GM23248 (cell line): ENCODE results near the gene FKBP6. TPM values are rescaled to one million over a fixed set of nuclear protein-coding genes. Genes with fewer than 3 reads are reported as not detected.
"Not testable (repeated sequence)": the region's sequence is repeated elsewhere in the genome, so short reads cannot be mapped to it uniquely, and the experiment has no call there.

Source experiments
- DNase-seq: peaks from one replicate; pipeline ENCODE4 v3.0.0-alpha.2; 2015
- H2AFZ ChIP-seq: fragments of 200-600 bp; sonication (generic); 2 replicates; pipeline ENCODE4 v1.6.1; 2016; ENCODE audit warnings: antibody characterized with exemption
- H3F3A ChIP-seq: fragments of 200-600 bp; sonication (generic); 2 replicates; pipeline ENCODE4 v1.6.1; 2016; ENCODE audit warnings: mild to moderate bottlenecking, antibody characterized with exemption, mixed run types; ENCODE audit not compliant: insufficient read depth
- H3K27ac ChIP-seq: fragments of 200-600 bp; sonication (generic); 2 replicates; pipeline ENCODE4 v1.5.1; 2016; ENCODE audit warnings: mild to moderate bottlenecking
- H3K27me3 ChIP-seq: fragments of 200-600 bp; sonication (generic); replicated peaks from 2 replicates; pipeline ENCODE4 v1.6.1; 2016; ENCODE audit warnings: mild to moderate bottlenecking; ENCODE audit not compliant: insufficient read depth
- H3K36me3 ChIP-seq: fragments of 200-600 bp; sonication (generic); 2 replicates; pipeline ENCODE4 v1.6.1; 2016; ENCODE audit warnings: low read depth, mild to moderate bottlenecking
- H3K4me1 ChIP-seq: fragments of 200-600 bp; sonication (generic); 2 replicates; pipeline ENCODE4 v1.6.1; 2016; ENCODE audit warnings: mild to moderate bottlenecking; ENCODE audit not compliant: insufficient read depth
- H3K4me2 ChIP-seq: fragments of 200-600 bp; sonication (generic); one replicate; pipeline ENCODE4 v1.6.1; 2016; ENCODE audit warnings: mild to moderate bottlenecking; ENCODE audit not compliant: unreplicated experiment
- H3K4me3 ChIP-seq: fragments of 200-600 bp; sonication (generic); 2 replicates; pipeline ENCODE4 v1.5.1; 2016; ENCODE audit warnings: mild to moderate bottlenecking
- H3K79me2 ChIP-seq: fragments of 200-600 bp; sonication (generic); 2 replicates; pipeline ENCODE4 v1.6.1; 2016; ENCODE audit warnings: mild to moderate bottlenecking; ENCODE audit not compliant: insufficient read depth
- H3K9ac ChIP-seq: fragments of 200-600 bp; sonication (generic); 2 replicates; pipeline ENCODE4 v1.6.1; 2016; ENCODE audit warnings: mild to moderate bottlenecking
- H3K9me2 ChIP-seq: fragments of 200-600 bp; sonication (generic); 2 replicates; pipeline ENCODE4 v1.6.1; 2016; ENCODE audit warnings: mixed run types, mild to moderate bottlenecking, moderate library complexity; ENCODE audit not compliant: insufficient read depth
- H3K9me3 ChIP-seq: fragments of 200-600 bp; sonication (generic); one replicate; pipeline ENCODE4 v1.6.1; 2017; ENCODE audit warnings: low read depth
- H4K20me1 ChIP-seq: fragments of 200-600 bp; sonication (generic); 2 replicates; pipeline ENCODE4 v1.6.0; 2016; ENCODE audit not compliant: insufficient read depth
- EZH2 ChIP-seq: fragments of 200-600 bp; sonication (generic); IDR thresholded peaks from 2 replicates; pipeline ENCODE4 v1.6.1; 2018; ENCODE audit warnings: antibody characterized with exemption, mild to moderate bottlenecking; ENCODE audit not compliant: insufficient read depth, poor library complexity, severe bottlenecking
- EZH2phosphoT487 ChIP-seq: fragments of 200-600 bp; sonication (generic); IDR thresholded peaks from 2 replicates; pipeline ENCODE4 v1.6.1; 2018; ENCODE audit warnings: antibody characterized with exemption, moderate library complexity, mild to moderate bottlenecking, low read depth; ENCODE audit not compliant: insufficient read depth
- whole genome bisulfite sequencing, 2 experiments: methylation state at CpG; one replicate each; pipeline ENCODE4 v1.1.6; 2015 to 2017; ENCODE audit warnings: low lambda C conversion rate in 2 of 2, low coverage in 1 of 2; ENCODE audit errors: missing lambda C conversion rate in 2 of 2; 5-methylcytosine and 5-hydroxymethylcytosine counted together
- in situ Hi-C: fragments of 300-500 bp; cut with MboI; formaldehyde crosslinking; loops from 2 replicates; pipeline ENCODE4 v1.15.0; 2020
- polyA plus RNA-seq: library from polyadenylated mRNA; unstranded; fragments of >200 nt; fragmentation: Nextera tagmentation; extraction: Ambion mirVana; gene quantifications from 2 replicates; pipeline ENCODE4 v1.2.1, GENCODE V29; 2016
- total RNA-seq: library from RNA; depleted of rRNA; stranded (reverse); fragments of >200 nt; shearing (Covaris generic); gene quantifications from 2 replicates; pipeline ENCODE4 v1.2.3, GENCODE V29; 2014

The FKBP6 gene
- total and polyA plus RNA-seq, 2 experiments from 2014 or later: not detected

GRCh38 chr7:73324081-73324845 is 3.7 kb upstream of the FKBP6 start:
- H3F3A ChIP-seq, H3K36me3 ChIP-seq, H3K9me2 ChIP-seq, H3K79me2 ChIP-seq, H3K9me3 ChIP-seq, H3K9ac ChIP-seq, H3K4me2 ChIP-seq, H4K20me1 ChIP-seq, H3K27ac ChIP-seq, H3K27me3 ChIP-seq, H3K4me3 ChIP-seq, in situ Hi-C loops, H3K4me1 ChIP-seq: not testable (repeated sequence)
- WGBS, 2 experiments: 8 to 13% methylated on average over 28 to 29 of the region's 31 CpGs
- H2AFZ ChIP-seq: 0 out of 2 replicates have a peak overlapping the region, but pooled peaks have one; percentile 33
- DNase-seq: peak; percentile 65

- H3K4me1 ChIP-seq, H3K79me2 ChIP-seq, in situ Hi-C loops, H4K20me1 ChIP-seq, H3K9me2 ChIP-seq, H3K9me3 ChIP-seq, H3K4me3 ChIP-seq, H3K9ac ChIP-seq, H3F3A ChIP-seq, H3K4me2 ChIP-seq, H2AFZ ChIP-seq, DNase-seq, H3K36me3 ChIP-seq, H3K27ac ChIP-seq, H3K27me3 ChIP-seq: not testable (repeated sequence)
- 57 to 64% methylated on average over 6 of the region's 6 CpGs for WGBS, 2 experiments
These were observed 2.5 kb upstream of the FKBP6 start for GRCh38 chr7:73325424-73325823.

GRCh38 chr7:73327449-73327848 is 512 bp upstream of the FKBP6 start:
- H3K9me3 ChIP-seq, H3F3A ChIP-seq, DNase-seq, H3K36me3 ChIP-seq, H3K4me2 ChIP-seq, H4K20me1 ChIP-seq, H3K27ac ChIP-seq, H3K4me3 ChIP-seq, H3K9me2 ChIP-seq, H3K4me1 ChIP-seq, H3K9ac ChIP-seq, in situ Hi-C loops, H3K79me2 ChIP-seq, H2AFZ ChIP-seq: not testable (repeated sequence)
- WGBS, 2 experiments: 24 to 69% methylated on average over 2 to 13 of the region's 13 CpGs
- H3K27me3 ChIP-seq: peaks cover 11% of the 10 kb centered on the region

GRCh38 chr7:73328696-73329095 is 735 bp downstream of the FKBP6 start:
- 84 to 85% methylated on average over 10 of the region's 10 CpGs for WGBS, 2 experiments
- no peaks in the 10 kb centered on the region for H3F3A ChIP-seq
- no peak overlapping the region for H2AFZ ChIP-seq
- no peaks in the 10 kb centered on the region for H3K9me2 ChIP-seq
- in situ Hi-C loops: no loop called here
- no peaks in the 10 kb centered on the region for H3K36me3 ChIP-seq
- H3K9ac ChIP-seq: no peak overlapping the region
- H3K4me1 ChIP-seq: no peaks in the 10 kb centered on the region
- no peaks in the 10 kb centered on the region for H3K79me2 ChIP-seq
- no peak overlapping the region for H3K4me3 ChIP-seq
- peaks cover 20% of the 10 kb centered on the region for H3K27me3 ChIP-seq
- TF ChIP-seq EZH2: no peak
- no peak for TF ChIP-seq EZH2phosphoT487
- H3K27ac ChIP-seq: no peak overlapping the region
- no peak overlapping the region for H3K4me2 ChIP-seq
- H4K20me1 ChIP-seq: no peaks in the 10 kb centered on the region
- no peaks in the 10 kb centered on the region for H3K9me3 ChIP-seq
- no peak for DNase-seq

- no peak overlapping the region for H3K4me3 ChIP-seq
- no peaks in the 10 kb centered on the region for H4K20me1 ChIP-seq
- H3K27me3 ChIP-seq: peaks cover 34% of the 10 kb centered on the region
- H3K4me1 ChIP-seq: no peaks in the 10 kb centered on the region
- no peak overlapping the region for H3K9ac ChIP-seq
- DNase-seq: peak; percentile 36
- H3K4me2 ChIP-seq: no peak overlapping the region
- in situ Hi-C loops: no loop called here
- TF ChIP-seq EZH2: no peak
- TF ChIP-seq EZH2phosphoT487: no peak
- 39 to 41% methylated on average over 11 of the region's 11 CpGs for WGBS, 2 experiments
- H2AFZ ChIP-seq: no peak overlapping the region
- H3K9me3 ChIP-seq: no peaks in the 10 kb centered on the region
- no peaks in the 10 kb centered on the region for H3K36me3 ChIP-seq
- H3K9me2 ChIP-seq: no peaks in the 10 kb centered on the region
- H3K79me2 ChIP-seq: no peaks in the 10 kb centered on the region
- H3K27ac ChIP-seq: no peak overlapping the region
- H3F3A ChIP-seq: no peaks in the 10 kb centered on the region
These were observed 2.1 kb downstream of the FKBP6 start for GRCh38 chr7:73329861-73330581.
